A673 (cell line): ENCODE measurements around the gene GBX1. TPM values are rescaled to one million over a fixed set of nuclear protein-coding genes. Genes with fewer than 3 reads are reported as not detected.

Experiments
- BruUV-seq: library from RNA; stranded (reverse); fragments of 400-500 nt; replicated peaks from 2 replicates; lab custom pipeline; 2021; lab: Mats Ljungman, UMichigan
- CTCF ChIA-PET: fragments of 300-600 bp; sonication (Branson Sonifier 250); formaldehyde crosslinking; loops from one replicate; lab custom pipeline; 2022; ENCODE audit warnings: antibody characterized with exemption; lab: Charles Lee
- POLR2A ChIA-PET: fragments of 300-600 bp; sonication (Branson Sonifier 250); formaldehyde crosslinking; loops from one replicate; lab custom pipeline; 2022; ENCODE audit warnings: antibody characterized with exemption; ENCODE audit not compliant: low non-redundant PET; lab: Charles Lee
- DNase-seq: peaks from one replicate; pipeline ENCODE4 v3.0.0-alpha.2; 2015; ENCODE audit warnings: low spot score
- H3K27ac ChIP-seq: fragments of 200-600 bp; sonication (generic); 2 replicates; pipeline ENCODE4 v1.5.1; 2016; ENCODE audit warnings: mixed run types, low read depth, mild to moderate bottlenecking, mixed read lengths, antibody characterized with exemption, low read length; ENCODE audit not compliant: poor library complexity, severe bottlenecking
- H3K27me3 ChIP-seq: fragments of 200-600 bp; sonication (generic); replicated peaks from 2 replicates; pipeline ENCODE4 v1.6.1; 2017; ENCODE audit warnings: mixed run types, low read depth, mild to moderate bottlenecking, mixed read lengths, antibody characterized with exemption, low read length; ENCODE audit not compliant: insufficient read depth, poor library complexity
- H3K36me3 ChIP-seq: fragments of 200-600 bp; sonication (generic); 2 replicates; pipeline ENCODE4 v1.6.1; 2016; ENCODE audit warnings: mixed run types, mild to moderate bottlenecking, mixed read lengths, antibody characterized with exemption, low read length; ENCODE audit not compliant: insufficient read depth, poor library complexity, severe bottlenecking
- H3K4me1 ChIP-seq: fragments of 200-600 bp; sonication (generic); 2 replicates; pipeline ENCODE4 v1.6.1; 2017; ENCODE audit warnings: mixed run types, mild to moderate bottlenecking, mixed read lengths, antibody characterized with exemption, low read length; ENCODE audit not compliant: insufficient read depth, poor library complexity, severe bottlenecking
- H3K4me3 ChIP-seq: fragments of 200-600 bp; sonication (generic); 2 replicates; pipeline ENCODE4 v1.5.1; 2016; ENCODE audit warnings: low read depth, mixed run types, mild to moderate bottlenecking, mixed read lengths, low read length; ENCODE audit not compliant: poor library complexity, severe bottlenecking
- H3K9me3 ChIP-seq: fragments of 200-600 bp; sonication (generic); 2 replicates; pipeline ENCODE4 v1.6.1; 2016; ENCODE audit warnings: mixed run types, low read depth, mild to moderate bottlenecking, mixed read lengths, antibody characterized with exemption, low read length; ENCODE audit not compliant: poor library complexity, severe bottlenecking
- CTCF ChIP-seq: fragments of 300-800, 200-600 bp; sonication (generic); conservative IDR thresholded peaks from 2 replicates; pipeline ENCODE4 v1.5.1; 2017; ENCODE audit warnings: low read depth, mild to moderate bottlenecking, antibody characterized with exemption, low read length, moderate library complexity, mixed read lengths
- EZH2 ChIP-seq: fragments of 200-600 bp; sonication (generic); IDR thresholded peaks from 2 replicates; pipeline ENCODE4 v1.6.1; 2017; ENCODE audit warnings: borderline replicate concordance, low read depth, mild to moderate bottlenecking, mixed read lengths, antibody characterized with exemption, low read length; ENCODE audit not compliant: poor library complexity, severe bottlenecking
- intact Hi-C: fragments of 100-400 bp; cut with micrococcal nuclease; formaldehyde crosslinking; loops from one replicate; pipeline ENCODE4 v1.10.0; 2022; ENCODE audit not compliant: unreplicated experiment
- total RNA-seq: library from RNA; stranded (reverse); gene quantifications from 2 replicates; pipeline ENCODE4 v1.2.3, GENCODE V29; 2021

Gene GBX1
- total RNA-seq, 1 experiment from 2014 or later: not detected

GRCh38 chr7:151179287-151179860, 11.9 kb upstream of the GBX1 start:
- ChIA-PET POLR2A (no interaction called here), CTCF (no interaction called here)
- Histone ChIP-seq H3K36me3 (no peaks in the 10 kb centered on the region), H3K9me3 (no peaks in the 10 kb centered on the region), H3K27me3 (no peaks in the 10 kb centered on the region), H3K4me3 (no peak overlapping the region), H3K4me1 (no peaks in the 10 kb centered on the region), H3K27ac (no peak overlapping the region)
- no peak for DNase-seq
- intact Hi-C loops: no loop called here
- BruUV-seq: no TSS peak
- TF ChIP-seq CTCF (no peak), EZH2 (no peak)

GRCh38 chr7:151178831-151179230, 11.3 kb upstream of the GBX1 start:
- no peaks in the 10 kb centered on the region for H3K27me3 ChIP-seq
- POLR2A ChIA-PET: no interaction called here
- no peaks in the 10 kb centered on the region for H3K4me1 ChIP-seq
- BruUV-seq: no TSS peak
- no peaks in the 10 kb centered on the region for H3K36me3 ChIP-seq
- H3K4me3 ChIP-seq: no peak overlapping the region
- intact Hi-C loops: no loop called here
- DNase-seq: no peak
- CTCF ChIA-PET: no interaction called here
- H3K27ac ChIP-seq: no peak overlapping the region
- TF ChIP-seq CTCF: no peak
- no peak for TF ChIP-seq EZH2
- no peaks in the 10 kb centered on the region for H3K9me3 ChIP-seq

GRCh38 chr7:151178236-151178635, 10.7 kb upstream of the GBX1 start:
- Histone ChIP-seq H3K36me3 (no peaks in the 10 kb centered on the region), H3K27me3 (no peaks in the 10 kb centered on the region), H3K4me1 (no peaks in the 10 kb centered on the region), H3K4me3 (no peak overlapping the region), H3K27ac (no peak overlapping the region), H3K9me3 (no peaks in the 10 kb centered on the region)
- no peak for DNase-seq
- ChIA-PET CTCF (no interaction called here), POLR2A (no interaction called here)
- TF ChIP-seq EZH2 (no peak), CTCF (no peak)
- BruUV-seq: no TSS peak
- intact Hi-C loops: no loop called here
